GM21367 (cell line): Measurements from ENCODE around the gene PKD2L1.
A peak's percentile ranks its signal among the peaks of the same experiment; 100 is the strongest.

Experiments
- ATAC-seq: cut with Tn5 transposase; IDR thresholded peaks from one replicate; pipeline ENCODE4 v1.9.1; 2021; ENCODE audit not compliant: unreplicated experiment

The PKD2L1 gene

GRCh38 chr10:100356067-100357017 is 26.3 kb upstream of the PKD2L1 start:
- no peak for ATAC-seq

DNA sequence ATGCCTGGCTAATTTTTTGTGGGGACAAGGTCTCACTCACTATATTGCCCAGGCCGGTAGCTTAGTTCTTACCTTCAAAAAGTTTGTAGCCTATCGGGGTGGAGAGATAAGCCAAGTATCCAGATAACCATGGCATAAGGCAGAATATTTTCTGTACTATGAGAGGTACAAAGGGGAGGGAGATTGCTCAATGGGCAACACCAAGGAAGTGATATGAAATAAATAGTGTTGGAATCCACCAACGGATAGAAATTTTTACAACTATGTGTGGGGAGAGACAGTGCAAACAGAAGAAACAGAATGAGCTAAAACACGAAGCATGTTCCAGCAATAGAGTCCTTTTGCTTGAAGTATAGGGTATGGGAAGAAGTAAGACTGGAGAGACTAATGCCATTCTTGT is 25.1 kb upstream of the PKD2L1 start:
- ATAC-seq: no peak

DNA sequence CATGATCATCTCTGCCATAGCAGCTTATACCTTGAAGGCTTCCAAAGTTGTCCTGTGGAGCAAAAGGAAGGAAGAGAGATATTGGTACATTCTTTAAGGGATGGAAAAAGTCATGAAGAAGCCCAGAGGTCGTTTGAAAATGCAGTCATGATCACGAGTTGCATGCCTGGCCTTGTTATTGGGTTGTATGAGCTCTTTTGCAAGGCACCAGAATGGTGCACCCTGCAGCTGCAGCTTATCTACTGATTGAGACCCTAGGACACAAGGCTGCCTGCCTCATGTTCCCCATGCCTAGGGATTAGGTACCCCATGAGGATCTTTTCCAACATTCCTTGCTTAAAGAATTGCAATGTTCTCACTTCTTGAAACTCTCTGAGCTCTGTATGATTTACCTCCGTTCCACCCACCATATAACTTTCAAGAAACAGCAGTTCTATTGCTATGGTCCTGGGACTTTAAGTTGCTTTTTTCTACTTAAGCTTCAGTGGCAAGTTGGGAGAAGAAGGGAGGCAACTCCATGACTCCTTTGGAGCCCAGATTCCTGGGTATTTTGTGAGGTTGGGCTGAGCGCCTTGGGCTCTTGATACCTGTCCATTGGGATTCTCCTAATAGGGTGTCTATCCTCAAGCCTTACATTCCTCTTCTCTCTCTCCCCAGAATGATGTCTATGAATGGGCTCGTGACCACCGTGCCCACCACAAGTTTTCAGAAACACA is 23.9 kb upstream of the PKD2L1 start:
- ATAC-seq: no peak

GRCh38 chr10:100350914-100351485 is 21.0 kb upstream of the PKD2L1 start:
- no peak for ATAC-seq

DNA sequence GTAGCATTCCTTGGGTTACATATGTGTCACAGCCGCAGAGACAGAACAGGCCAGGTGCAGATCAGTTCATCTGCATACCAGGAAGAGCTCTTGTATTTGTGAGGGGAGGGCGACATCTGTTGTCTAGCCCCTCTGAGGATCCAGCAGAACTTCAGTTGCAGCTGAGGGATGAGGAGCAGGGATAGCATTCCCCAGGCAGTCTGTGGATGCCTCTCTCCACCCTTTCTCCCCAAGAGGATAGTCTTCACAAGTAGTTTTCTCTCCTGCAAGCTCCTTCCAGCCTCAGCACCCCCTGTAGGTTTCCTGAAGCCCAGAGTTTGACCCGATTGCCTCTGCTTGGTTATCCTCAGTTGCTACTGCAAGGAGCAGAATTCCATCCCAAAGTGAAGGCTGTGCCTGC is 19.6 kb upstream of the PKD2L1 start:
- ATAC-seq: no peak

DNA sequence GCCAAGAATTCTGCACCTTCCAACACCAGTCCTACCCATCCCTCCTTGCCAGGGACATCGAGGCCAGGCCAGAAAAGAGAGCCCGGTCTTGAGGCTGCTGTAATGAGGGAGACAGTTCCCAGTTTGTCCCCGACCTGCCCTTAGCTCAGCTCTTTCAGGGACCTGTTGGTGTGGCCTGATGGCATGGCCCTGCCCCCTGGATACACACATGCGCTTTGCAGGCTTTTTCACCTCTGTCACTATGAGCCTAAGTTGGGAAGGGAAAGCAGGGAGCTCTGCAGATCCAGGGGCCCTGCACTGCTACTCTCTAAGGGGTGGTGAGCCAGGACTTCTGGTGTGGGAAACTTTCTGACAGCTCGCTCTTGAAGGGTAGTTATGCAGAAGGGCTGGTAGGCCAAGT is 19.1 kb upstream of the PKD2L1 start:
- no peak for ATAC-seq

DNA sequence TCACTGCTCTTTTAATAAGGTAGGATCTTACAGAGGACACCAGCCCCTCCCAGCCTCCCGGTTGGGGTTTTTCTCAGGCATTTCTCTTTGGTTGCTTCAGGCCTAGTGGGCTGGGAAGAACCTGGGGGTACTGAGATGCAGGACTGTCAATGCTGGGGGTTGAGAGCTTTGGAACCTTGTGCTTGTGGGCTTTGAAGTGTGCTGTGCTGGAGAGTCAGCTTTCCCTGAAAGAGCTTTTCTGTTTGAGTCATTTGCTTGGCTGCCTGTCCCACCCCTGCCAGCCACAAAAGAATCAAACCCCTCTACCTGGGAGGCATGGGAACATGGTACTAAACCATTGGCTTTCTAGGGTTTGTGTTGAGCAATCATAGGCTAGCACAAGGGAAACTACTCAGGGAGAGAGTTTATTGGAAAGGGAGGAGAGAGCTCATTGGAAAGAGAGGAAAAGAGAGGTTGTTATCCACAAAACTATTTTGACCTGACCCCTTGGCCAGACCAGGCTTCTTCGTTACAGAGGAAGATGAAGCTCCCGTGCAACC is 18.4 kb upstream of the PKD2L1 start:
- ATAC-seq: no peak

DNA sequence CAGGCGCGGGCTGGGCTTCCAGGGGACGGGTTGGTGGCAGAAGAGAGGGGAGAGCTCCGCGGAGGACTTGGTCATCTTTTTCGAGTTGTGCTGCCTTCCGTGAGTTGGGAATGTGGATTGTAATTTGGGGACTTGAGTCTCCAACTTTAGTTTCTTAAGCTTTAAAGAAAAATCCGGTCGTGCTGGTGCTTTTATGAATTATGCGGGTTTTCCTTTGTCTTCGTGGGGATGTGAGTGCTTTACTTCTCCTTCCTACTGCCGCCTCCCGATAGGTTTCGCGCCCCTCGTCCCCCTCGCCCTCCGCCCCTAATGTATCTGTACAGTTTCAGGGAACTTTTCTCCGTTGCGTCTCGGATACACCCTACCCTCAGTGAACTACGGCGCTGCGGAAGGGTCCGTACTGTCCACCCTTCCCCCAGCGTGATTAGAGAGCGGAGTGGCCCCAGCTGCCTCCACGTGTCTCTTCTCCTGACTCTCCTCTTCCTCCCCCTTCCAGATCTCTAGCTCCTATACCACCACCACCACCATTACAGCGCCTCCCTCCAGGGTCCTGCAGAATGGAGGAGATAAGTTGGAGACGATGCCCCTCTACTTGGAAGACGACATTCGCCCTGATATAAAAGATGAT is 17.7 kb upstream of the PKD2L1 start:
- ATAC-seq: no peak

DNA sequence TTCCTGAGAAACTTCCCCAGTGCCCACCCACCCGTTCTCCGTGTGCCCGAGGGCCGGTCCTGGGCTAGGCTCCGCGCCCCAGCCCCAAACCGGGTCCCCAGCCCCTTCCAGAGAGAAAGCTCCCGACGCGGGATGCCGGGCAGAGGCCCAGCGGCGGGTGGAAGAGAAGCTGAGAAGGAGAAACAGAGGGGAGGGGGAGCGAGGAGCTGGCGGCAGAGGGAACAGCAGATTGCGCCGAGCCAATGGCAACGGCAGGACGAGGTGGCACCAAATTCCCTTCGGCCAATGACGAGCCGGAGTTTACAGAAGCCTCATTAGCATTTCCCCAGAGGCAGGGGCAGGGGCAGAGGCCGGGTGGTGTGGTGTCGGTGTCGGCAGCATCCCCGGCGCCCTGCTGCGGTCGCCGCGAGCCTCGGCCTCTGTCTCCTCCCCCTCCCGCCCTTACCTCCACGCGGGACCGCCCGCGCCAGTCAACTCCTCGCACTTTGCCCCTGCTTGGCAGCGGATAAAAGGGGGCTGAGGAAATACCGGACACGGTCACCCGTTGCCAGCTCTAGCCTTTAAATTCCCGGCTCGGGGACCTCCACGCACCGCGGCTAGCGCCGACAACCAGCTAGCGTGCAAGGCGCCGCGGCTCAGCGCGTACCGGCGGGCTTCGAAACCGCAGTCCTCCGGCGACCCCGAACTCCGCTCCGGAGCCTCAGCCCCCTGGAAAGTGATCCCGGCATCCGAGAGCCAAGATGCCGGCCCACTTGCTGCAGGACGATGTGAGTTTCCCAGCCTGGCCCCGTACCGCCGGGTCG is 16.9 kb upstream of the PKD2L1 start, which contains the start of gene SCD:
Gene SCD (plus strand): TSS at position 469 of the 803 bp plus-strand sequence. CDS start 272 bp downstream, at position 741.
- peak; percentile 82 for ATAC-seq

- peak; percentile 32 for ATAC-seq
These were observed 16.3 kb upstream of the PKD2L1 start for GRCh38 chr10:100346351-100346764.

GRCh38 chr10:100345570-100346330 is 15.7 kb upstream of the PKD2L1 start:
- no peak for ATAC-seq

DNA sequence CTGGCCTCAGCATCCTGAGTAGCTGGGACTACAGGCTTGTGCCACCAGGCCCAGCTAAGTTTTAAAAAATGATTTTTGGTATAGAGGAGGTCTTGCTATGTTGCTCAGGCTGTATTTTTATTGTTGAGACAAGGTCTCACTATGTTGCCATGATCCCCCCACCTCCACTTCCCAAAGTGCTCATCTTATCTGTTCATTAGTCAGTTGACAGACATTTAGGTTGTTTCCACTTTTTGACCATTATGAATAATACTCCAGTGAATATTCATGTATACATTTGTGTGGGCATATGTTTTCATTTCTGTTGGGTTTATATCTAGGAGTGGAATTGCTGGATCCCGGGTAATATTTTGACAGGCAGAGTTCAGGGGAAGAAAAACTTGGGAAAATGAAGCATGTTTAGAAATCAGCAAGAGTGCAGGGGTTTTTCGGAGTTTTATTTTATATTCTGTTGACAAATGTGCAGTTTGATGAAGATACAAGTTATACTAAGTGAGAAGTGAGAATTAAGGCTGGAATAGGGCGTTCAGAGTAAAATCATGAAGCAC is 14.3 kb upstream of the PKD2L1 start:
- no peak for ATAC-seq

- ATAC-seq: no peak
These were observed 12.6 kb upstream of the PKD2L1 start for GRCh38 chr10:100342627-100342972.

DNA sequence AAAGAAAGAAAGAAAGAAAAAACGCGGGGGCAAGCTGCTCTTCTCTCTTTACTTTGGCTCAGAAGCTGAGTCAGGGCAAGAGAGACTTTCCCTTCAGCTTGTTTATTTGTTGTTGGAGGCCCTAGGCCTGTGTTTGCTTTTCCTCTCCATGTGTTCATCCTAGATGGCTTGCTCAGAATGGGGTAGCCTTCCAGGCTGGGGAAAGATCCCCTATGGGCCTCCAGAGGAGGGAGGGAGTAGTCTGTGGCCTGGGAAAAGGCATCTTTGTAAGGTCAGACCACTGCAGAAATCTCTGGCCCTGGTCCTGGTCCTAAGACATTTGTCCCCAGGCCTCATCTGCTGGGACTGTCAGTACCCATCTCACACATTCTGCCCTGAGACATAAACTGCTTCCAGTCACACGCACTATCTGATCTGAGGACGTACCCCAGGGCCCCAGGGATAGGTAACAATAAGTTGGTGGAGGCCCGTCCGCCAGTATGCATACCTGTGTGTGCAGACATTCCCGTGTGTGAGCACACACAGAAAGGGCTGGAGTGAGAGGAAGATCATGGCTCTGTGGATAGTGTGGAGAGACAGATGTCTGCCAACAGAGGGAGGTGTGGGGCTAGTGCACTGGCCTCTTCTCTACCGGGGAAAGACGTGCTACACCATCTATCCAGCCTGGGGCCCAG is 12.1 kb upstream of the PKD2L1 start:
- peak; percentile 27 for ATAC-seq

GRCh38 chr10:100340948-100341847 is 11.2 kb upstream of the PKD2L1 start:
- no peak for ATAC-seq

- peak; percentile 61 for ATAC-seq
These were observed 9.2 kb upstream of the PKD2L1 start for GRCh38 chr10:100339236-100339635.

DNA sequence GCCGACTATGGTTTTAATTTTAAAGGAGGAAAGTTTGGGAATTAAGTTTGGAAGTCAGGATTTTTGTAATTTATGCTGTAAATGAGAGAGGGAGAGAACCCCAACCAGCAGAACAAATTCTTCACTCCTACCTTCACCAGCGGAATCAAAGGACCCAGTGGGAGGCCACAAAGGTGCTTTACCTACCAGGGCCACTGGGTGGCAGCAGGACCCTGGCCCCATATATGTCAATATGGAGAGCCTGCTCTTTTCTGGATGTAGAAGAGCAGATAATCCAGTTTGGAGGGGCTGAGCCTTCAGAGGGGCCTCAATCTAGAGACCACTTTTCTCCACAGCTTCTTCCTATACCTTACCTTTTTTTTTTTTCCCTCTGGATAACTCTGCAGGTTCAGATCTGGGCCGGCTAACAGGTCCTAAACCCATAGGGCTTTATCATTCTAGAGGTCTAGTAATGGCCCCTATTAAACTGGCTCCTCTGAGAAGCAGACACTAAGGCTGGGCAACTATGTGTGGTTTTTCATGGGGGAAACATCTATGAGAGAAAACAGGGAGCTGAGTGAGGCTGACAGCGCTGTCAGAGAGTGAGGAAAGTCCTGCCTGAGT is 8.5 kb upstream of the PKD2L1 start:
- no peak for ATAC-seq
